NCI-H2196 treated with DMSO at 0.1 percent for 48 hours (cell line): ENCODE measurements around the gene PRR14.

Source experiments
- DNase-seq: peaks from one replicate; lab custom pipeline; 2025; ENCODE audit not compliant: unreplicated experiment; lab: John Stamatoyannopoulos, UW

Gene PRR14

DNA sequence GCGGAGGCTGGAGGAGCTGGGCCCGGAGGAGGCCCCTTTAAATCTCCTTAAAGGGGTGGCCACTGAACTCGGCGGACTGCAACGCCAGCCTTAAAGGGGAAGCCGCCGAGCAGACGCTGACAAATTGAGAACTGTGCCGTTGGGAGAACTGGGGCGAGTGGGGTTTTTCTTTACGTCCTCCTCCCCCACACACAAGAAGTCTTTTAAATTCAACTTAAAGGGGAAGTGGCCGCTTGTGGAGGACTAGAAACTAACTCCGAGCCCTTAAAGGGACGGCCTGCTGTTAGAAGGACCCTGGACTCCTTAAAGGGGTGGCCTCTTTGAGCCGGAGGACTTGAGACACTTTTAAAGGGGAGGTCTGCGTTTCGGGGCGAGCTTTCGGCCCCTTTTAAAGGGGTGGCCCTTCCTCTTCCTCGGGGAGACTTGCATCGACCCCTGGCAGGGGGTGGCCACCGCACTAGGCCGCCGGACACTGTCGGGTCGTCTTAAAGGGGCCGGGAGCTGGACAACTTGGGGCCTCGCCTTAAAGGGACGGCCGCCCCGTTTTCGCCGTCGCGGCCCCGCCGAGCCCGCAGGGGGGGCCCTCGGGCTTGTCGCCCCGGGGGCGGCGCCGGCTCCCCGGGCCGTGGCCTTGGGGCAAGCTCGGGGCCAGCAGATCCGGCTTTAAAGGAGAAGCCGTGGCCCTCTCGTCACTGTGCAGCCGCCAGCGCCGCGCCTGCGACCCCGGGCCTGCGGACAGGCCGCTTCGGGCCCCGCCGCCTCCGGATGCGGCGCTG, 8.2 kb downstream of the PRR14 start:
- DNase-seq = no peak

GRCh38 chr16:30659507-30660423, 9.0 kb downstream of the PRR14 start:
- DNase-seq = no peak

DNA sequence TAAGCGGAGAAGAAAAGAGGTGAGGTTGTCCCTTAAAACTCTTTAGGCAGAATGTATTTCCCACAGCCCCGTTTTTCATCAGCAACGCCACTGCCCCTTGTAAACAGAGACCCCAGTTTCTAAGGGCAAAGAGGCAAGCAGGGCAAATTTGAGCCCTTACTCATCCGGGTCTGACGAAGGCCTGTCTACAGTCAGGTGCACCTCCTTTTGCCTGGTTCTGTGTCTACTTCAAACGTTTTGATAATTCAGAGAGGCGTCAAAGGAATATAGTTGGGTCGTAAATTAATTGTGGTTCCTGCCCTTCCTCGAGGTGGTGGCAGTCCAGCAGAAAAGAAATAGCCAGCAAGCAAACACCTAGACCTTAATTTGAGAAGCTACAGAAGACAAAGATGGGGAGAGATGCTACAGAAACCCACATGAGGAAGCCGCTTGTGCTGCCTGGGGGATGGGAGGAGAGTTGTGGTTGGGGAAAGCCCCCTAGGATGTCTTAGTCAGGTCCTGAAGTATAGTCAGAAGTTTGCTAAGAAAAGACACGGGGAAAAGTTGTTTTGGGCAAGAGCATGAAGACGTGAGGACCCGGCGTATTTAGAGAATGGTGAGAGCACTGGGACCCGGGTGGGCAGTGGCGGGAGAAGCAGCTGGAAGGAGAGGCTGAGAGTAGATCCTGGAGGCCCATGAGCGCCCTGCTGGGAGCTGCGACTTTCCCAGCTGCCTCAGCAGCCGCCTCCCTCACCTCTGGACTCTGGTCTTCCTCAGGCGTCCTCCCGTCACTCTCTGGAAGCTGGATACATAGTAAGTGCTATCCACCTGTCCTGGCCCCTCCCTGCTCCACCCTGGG, 9.9 kb downstream of the PRR14 start:
- DNase-seq = no peak

GRCh38 chr16:30662449-30662848, 11.7 kb downstream of the PRR14 start:
- DNase-seq = no peak

DNA sequence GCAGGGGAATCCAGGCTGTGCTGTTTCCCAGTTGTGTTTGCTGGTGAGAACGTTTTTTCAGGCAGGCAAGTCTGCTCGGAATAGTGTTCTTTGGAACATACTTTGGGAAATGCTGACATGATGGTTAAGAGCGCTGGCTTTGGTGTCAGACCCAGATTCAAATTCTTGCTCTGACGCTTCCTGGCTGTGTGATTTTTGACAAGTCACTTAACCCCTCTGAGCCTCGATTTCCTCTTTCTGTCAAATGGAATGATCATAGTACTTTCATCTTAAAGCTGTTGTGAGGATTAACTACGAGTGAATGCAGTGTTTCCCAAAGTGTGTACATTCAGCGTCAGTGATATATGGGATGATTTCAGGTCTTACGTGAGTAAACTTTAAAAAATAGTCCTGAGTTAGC, 12.3 kb downstream of the PRR14 start:
- no peak for DNase-seq

DNA sequence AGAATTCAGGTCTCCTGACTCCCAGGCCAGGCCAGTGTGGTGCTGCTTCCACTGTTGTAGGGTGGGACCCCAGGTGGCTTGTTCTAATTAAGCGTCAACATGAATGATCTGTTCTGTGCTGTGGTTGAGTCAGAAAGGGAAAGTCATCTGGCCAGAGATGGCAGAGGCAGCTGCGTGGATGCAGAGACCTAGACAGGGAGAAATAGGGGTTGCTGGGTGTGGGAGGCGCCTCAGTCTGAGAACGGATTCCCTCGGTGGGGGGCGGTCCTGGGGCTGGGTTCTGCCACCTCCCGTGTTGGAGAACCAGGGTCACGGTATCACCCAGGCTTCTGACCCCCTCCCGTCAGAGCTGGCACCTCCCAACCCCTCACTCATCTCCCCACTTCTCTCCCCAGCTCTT, 13.1 kb downstream of the PRR14 start:
- no peak for DNase-seq

- no peak for DNase-seq
Observed at GRCh38 chr16:30664616-30665109, 13.9 kb downstream of the PRR14 start.

- DNase-seq = no peak
Observed at GRCh38 chr16:30665155-30665829, 14.5 kb downstream of the PRR14 start.

GRCh38 chr16:30665830-30666190, 15.1 kb downstream of the PRR14 start:
- DNase-seq = no peak

DNA sequence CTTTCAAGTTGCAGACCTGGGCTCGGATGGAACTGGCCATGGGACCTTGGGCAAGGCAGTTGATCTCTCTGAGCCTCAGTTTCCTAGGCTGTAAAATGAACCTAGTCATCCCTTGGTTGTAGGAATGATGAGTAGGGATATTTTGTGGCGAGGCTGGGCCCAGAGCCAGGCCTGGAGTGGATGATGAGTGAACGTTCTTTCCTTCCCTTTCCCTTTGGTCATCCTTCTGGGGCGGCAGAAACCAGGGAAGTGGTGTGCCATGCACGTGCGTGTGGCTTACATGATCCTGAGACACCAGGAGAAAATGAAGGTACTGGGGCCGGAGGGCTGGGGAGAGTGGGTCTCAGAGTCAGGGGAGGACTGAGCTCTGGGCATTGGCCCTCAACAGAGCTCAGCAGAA, 15.9 kb downstream of the PRR14 start:
- no peak for DNase-seq

DNA sequence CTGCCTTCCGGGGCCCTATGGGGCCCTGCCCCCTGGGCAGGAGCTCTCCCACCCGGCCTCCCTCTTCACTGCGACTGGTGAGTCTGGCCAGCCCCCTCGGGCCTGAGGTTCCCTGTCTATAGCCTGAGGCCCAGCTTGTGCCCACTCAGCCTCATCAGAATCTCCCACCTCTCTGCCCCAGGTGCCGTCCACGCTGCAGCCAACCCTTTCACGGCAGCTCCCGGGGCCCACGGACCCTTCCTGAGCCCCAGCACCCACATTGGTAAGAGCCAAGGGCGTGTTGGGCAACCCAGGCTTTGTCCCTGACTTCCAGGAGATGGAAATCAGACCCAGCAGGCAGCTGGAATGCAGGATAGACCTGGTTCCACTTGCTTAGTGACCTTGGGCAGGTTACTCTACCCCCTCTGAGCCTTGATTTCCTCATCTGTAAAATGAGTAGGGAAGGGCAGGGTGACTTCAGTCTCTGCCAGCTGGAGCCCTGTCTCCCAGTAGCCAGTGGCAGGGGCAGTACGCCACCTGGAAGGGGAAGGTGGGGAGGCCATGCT, 16.7 kb downstream of the PRR14 start:
- no peak for DNase-seq

DNA sequence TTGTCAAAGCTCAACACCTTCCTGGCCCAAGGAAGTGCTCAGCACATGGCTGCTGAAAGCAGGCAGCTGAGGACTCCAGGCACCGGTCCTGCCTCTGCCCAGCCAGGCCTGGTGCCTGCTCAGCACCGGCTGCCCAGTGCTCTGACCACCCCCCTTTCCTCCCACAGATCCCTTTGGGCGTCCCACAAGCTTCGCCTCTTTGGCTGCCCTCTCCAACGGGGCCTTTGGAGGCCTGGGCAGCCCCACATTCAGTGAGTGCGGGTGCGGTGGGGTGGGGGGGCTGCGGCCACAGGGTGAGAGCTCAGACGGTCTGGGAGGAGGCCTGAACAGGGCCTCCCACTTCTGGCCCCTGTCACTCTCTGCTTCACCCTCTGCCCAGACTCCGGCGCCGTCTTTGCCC, 17.6 kb downstream of the PRR14 start:
- no peak for DNase-seq

GRCh38 chr16:30669026-30669902, 18.5 kb downstream of the PRR14 start:
- no peak for DNase-seq

GRCh38 chr16:30669903-30670824, 19.4 kb downstream of the PRR14 start:
- DNase-seq = no peak

DNA sequence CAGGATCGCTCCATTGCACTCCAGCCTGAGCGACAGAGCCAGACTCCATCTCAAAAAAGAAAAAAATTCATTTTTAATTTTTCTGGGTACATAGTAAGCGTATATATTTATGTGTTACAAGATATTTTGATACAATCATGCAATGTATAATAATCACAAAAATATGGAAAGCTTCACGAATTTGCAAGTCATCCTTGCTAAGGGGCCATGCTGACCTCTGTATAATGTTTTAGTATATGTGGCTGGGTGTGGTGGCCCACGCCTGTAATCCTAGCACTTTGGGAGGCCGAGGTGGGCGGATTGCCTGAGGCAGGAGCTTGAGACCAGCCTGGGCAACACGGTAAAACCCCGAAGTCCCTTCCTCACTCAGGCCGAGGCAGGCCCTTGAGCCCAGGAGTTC, 24.4 kb downstream of the PRR14 start:
- no peak for DNase-seq

DNA sequence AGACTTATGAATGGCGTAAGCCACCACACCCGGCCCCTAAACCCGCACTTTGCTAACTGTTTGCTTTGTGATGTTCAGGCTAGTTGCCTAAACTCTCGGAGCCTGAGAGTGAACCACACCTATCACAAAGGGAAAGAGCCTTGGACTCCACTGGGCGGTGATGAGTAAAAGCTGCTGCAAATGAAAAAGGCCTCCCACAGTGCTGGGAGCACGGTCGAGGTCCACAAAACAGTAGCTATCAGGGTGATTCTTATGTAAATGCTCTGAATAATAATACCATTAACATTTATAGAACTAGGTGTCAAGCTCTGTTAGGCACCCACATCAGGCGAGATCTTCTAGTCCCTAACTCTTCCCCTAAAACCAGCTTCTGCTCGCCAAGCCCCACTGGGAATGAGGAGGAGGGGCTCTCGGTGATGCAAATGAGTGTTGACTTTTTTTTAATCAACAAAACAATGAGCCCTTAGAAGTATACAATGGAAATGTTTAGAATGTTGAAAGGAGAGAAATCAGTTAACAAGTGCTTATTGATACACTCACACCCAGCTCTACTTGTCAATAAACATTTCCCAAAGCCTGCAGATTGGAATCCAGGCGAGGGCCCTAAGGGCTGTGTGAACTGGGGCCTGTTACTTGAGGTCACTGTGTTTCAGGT, 27.3 kb downstream of the PRR14 start:
- no peak for DNase-seq

GRCh38 chr16:30678586-30678970, 27.8 kb downstream of the PRR14 start:
- DNase-seq = no peak

DNA sequence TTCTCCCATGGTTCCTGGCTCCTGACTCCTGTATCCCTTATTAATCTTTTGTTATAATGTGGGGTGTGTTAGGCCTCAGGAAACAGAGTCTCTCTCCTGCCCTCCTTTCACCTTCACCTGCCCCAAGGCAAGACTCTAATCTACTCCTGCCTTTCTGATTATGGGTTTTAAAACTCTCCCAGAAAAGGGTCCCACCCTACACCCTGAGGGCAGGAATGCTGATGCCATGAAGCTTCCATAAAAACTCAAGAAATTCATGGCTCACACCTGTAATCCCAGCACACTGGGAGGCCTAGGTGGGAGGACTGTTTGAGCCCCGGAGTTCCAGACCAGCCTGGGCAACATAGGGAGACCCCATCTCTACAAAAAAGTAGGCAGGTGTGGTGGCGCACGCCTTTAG, 29.6 kb downstream of the PRR14 start:
- no peak for DNase-seq
